Measurements from ENCODE around the gene SPATS2. TPM values are rescaled to one million over a fixed set of nuclear protein-coding genes. Genes with fewer than 3 reads are reported as not detected.

The SPATS2 gene
- total RNA-seq, 4 donors from 2014 or later = 8.6 to 17.8 (median 9.5) TPM

GRCh38 chr12:49470986-49471385 is 103.7 kb downstream of the SPATS2 start:
- TF ChIP-seq CTCF (IDR thresholded peaks at IDR 0.05) (no peak), POLR2A (IDR thresholded peaks at IDR 0.05) (no peak)
- ATAC-seq = no peak
- no peaks in the 10 kb centered on the region for H3K27me3 ChIP-seq
- H3K27ac ChIP-seq = no peak overlapping the region
- H3K9me3 ChIP-seq = no peaks in the 10 kb centered on the region
- no peaks in the 10 kb centered on the region for H3K4me1 ChIP-seq
- no peaks in the 10 kb centered on the region for H3K36me3 ChIP-seq
- H3K4me3 ChIP-seq = no peak overlapping the region

GRCh38 chr12:49471557-49471956 is 104.3 kb downstream of the SPATS2 start:
- H3K4me1 ChIP-seq = no peaks in the 10 kb centered on the region
- no peak overlapping the region for H3K4me3 ChIP-seq
- no peaks in the 10 kb centered on the region for H3K27me3 ChIP-seq
- no peak for TF ChIP-seq CTCF (IDR thresholded peaks at IDR 0.05)
- TF ChIP-seq POLR2A (IDR thresholded peaks at IDR 0.05) = no peak
- no peak for TF ChIP-seq POLR2AphosphoS5 (IDR thresholded peaks at IDR 0.05)
- no peak for TF ChIP-seq EP300 (IDR thresholded peaks at IDR 0.05)
- ATAC-seq = no peak
- H3K9me3 ChIP-seq = no peaks in the 10 kb centered on the region
- WGBS, 2 donors (ENCODE audit: low coverage in 1 of 2) = 100% methylated on average over 1 of the region's 1 CpG; no CpG with 5 or more reads in 1 of the 2 donors
- no peaks in the 10 kb centered on the region for H3K36me3 ChIP-seq
- H3K27ac ChIP-seq = no peak overlapping the region

DNA sequence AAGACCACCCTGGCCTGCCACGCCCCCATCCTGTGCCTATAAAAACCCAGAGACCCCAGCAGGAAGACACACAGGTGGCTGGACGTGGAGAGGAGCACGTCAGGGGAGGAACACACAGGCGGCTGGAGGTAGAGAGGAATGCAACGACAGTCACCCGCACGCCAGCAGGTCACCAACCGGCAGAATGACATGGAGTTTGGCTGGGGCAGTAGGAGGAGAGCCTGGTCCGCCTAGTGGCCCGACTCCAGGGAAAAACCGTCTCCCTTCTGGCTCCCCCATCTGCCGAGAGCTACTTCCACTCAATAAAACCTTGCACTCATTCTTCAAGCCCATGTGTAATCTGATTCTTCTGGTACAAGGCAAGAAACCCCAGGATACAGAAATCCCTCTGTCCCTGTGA is 108.8 kb downstream of the SPATS2 start:
- Histone ChIP-seq H3K36me3 (no peaks in the 10 kb centered on the region), H3K27ac (no peak overlapping the region), H3K4me1 (no peaks in the 10 kb centered on the region), H3K4me3 (no peak overlapping the region), H3K9me3 (no peaks in the 10 kb centered on the region), H3K27me3 (no peaks in the 10 kb centered on the region)
- WGBS, 2 donors (ENCODE audit: low coverage in 1 of 2) = 90 to 92% methylated on average over 4 to 6 of the region's 12 CpGs
- no peak for TF ChIP-seq CTCF (IDR thresholded peaks at IDR 0.05)
- TF ChIP-seq POLR2AphosphoS5 (IDR thresholded peaks at IDR 0.05) = no peak
- no peak for TF ChIP-seq EP300 (IDR thresholded peaks at IDR 0.05)
- TF ChIP-seq POLR2A (IDR thresholded peaks at IDR 0.05) = no peak
- no peak for ATAC-seq

DNA sequence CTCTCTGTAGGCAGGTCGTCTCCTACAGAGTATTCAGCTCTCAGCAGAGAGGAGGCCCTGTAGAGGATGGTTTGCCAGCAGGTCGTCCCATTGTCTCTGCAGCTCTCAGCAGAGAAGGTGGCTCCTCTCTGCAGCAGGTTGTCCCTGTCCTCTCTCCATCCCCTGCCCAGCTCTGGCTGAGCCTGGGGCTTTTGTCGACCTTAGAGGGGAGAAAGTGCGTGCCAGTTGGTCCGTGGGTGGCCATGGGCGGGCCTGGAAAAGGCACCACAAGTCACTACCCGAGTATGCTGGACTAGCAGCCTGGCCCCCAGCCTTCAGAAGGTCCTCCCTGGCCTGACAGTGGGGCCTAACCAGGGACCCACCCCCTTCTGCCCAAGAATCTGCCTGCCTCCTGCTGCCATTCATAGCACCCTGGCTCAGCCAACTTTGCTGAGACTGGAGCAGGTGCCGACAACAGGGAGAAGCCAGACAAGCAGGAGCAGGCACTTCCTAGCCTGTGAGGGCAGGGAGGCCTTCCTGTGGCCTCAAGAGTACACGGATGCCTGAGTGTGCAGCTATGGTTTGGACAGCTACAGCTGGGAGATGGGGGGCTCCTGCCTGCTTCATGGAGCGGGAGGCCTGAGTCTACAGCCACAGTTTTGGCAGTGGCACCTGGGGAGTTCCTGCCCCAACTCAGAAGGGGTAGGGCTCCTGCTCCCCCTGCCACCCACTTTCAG is 111.8 kb downstream of the SPATS2 start:
- no peak overlapping the region for H3K4me3 ChIP-seq
- H3K9me3 ChIP-seq = no peaks in the 10 kb centered on the region
- H3K4me1 ChIP-seq = no peaks in the 10 kb centered on the region
- H3K27me3 ChIP-seq = no peaks in the 10 kb centered on the region
- 60 to 79% methylated on average over 1 to 2 of the region's 10 CpGs for WGBS, 2 donors (ENCODE audit: low coverage in 1 of 2)
- no peak overlapping the region for H3K27ac ChIP-seq
- TF ChIP-seq CTCF (IDR thresholded peaks at IDR 0.05) = no peak
- TF ChIP-seq POLR2AphosphoS5 (IDR thresholded peaks at IDR 0.05) = no peak
- peaks cover 0 to 3% of the 10 kb centered on the region in 2 donors for H3K36me3 ChIP-seq
- ATAC-seq = no peak

All from gastroesophageal sphincter (tissue), 4 donors.